GM12878 (cell line): Measurements from ENCODE around the gene FGF10. TPM values are rescaled to one million over a fixed set of nuclear protein-coding genes. Genes with fewer than 3 reads are reported as not detected.

Experiments
- ATAC-seq: fragments of 200-7000 bp; cut with Tn5 transposase; 3 replicates; pipeline ENCODE4 v1.9.1; 2020; ENCODE audit warnings: mild to moderate bottlenecking, moderate library complexity
- BruUV-seq: library from RNA; stranded (reverse); fragments of 400-500 nt; replicated peaks from 2 replicates; lab custom pipeline; 2021; lab: Mats Ljungman, UMichigan
- CTCF ChIA-PET: fragments of 300-600 bp; sonication (Branson Sonifier 250); formaldehyde crosslinking; extraction: SDS; loops from one replicate; lab custom pipeline; 2021; ENCODE audit warnings: inconsistent platforms; lab: Yijun Ruan, JAX
- POLR2A ChIA-PET: fragments of 350-600 bp; formaldehyde crosslinking; extraction: SDS; loops from one replicate; lab custom pipeline; 2021; ENCODE audit warnings: inconsistent platforms; lab: Charles Lee
- RAD21 ChIA-PET: fragments of 300-600 bp; sonication (Branson Sonifier 250); formaldehyde crosslinking; loops from one replicate; lab custom pipeline; 2023; ENCODE audit warnings: antibody characterized with exemption; ENCODE audit not compliant: unreplicated experiment; lab: Charles Lee
- SMC1A ChIA-PET: fragments of 300-600 bp; sonication (Branson Sonifier 250); formaldehyde crosslinking; loops from one replicate; lab custom pipeline; 2023; ENCODE audit not compliant: unreplicated experiment, uncharacterized antibody; lab: Charles Lee
- DNase-seq: peaks from one replicate; pipeline ENCODE4 v3.0.0-alpha.2; 2011; ENCODE audit warnings: low read depth, low spot score
- FAIRE-seq: peaks from 3 replicates; lab custom pipeline; 2011; peaks lifted over from hg19 to GRCh38; lab: Jason Lieb, UNC
- H2AFZ ChIP-seq: 2 replicates; pipeline ENCODE4 v1.6.0; 2011; ENCODE audit warnings: low read depth, low read length, control low read depth; ENCODE audit not compliant: control insufficient read depth
- H3K27ac ChIP-seq: 2 replicates; pipeline ENCODE4 v1.5.1; 2011; ENCODE audit warnings: control low read depth; ENCODE audit not compliant: control insufficient read depth, insufficient read depth
- H3K27me3 ChIP-seq, 2 experiments: replicated peaks in 1 of 2; 2 replicates each; pipeline versions ENCODE4 v1.6.0 to v1.6.1; 2011; ENCODE audit warnings: low read length in 1 of 2; ENCODE audit not compliant: control insufficient read depth in 2 of 2, insufficient read depth in 2 of 2
- H3K36me3 ChIP-seq, 2 experiments: 2 replicates each; pipeline ENCODE4 v1.5.1; 2011; ENCODE audit warnings: low read length in 1 of 2; ENCODE audit not compliant: control insufficient read depth in 2 of 2, insufficient read depth in 2 of 2
- H3K4me1 ChIP-seq: 2 replicates; pipeline ENCODE4 v1.6.1; 2011; ENCODE audit warnings: mild to moderate bottlenecking, low read length, moderate library complexity, mixed read lengths; ENCODE audit not compliant: control insufficient read depth, insufficient read depth
- H3K4me2 ChIP-seq: 2 replicates; pipeline ENCODE4 v1.6.0; 2011; ENCODE audit warnings: control low read depth; ENCODE audit not compliant: control insufficient read depth, insufficient read depth
- H3K4me3 ChIP-seq: fragments of 200-600 bp; sonication (generic); 2 replicates; pipeline ENCODE4 v1.5.1; 2016
- H3K79me2 ChIP-seq: 2 replicates; pipeline ENCODE4 v1.6.0; 2011; ENCODE audit warnings: low read length; ENCODE audit not compliant: control insufficient read depth, insufficient read depth
- H3K9ac ChIP-seq: 2 replicates; pipeline ENCODE4 v1.8.0; 2011; ENCODE audit warnings: low read length, control low read depth, mixed read lengths; ENCODE audit not compliant: control insufficient read depth, insufficient read depth
- H3K9me3 ChIP-seq: replicated peaks from 3 replicates; pipeline ENCODE4 v1.5.1; 2011; ENCODE audit warnings: mild to moderate bottlenecking, low read length; ENCODE audit not compliant: control insufficient read depth, insufficient read depth
- H4K20me1 ChIP-seq: 2 replicates; pipeline ENCODE4 v1.6.0; 2011; ENCODE audit not compliant: control insufficient read depth, insufficient read depth
- CBFB ChIP-seq: IDR thresholded peaks from 2 replicates; pipeline ENCODE4 v1.6.1; 2016; ENCODE audit warnings: antibody characterized with exemption, low read depth
- SREBF2 ChIP-seq: IDR thresholded peaks from 2 replicates; pipeline ENCODE4 v1.6.1; 2012; ENCODE audit warnings: mild to moderate bottlenecking, low read length
- ZNF274 ChIP-seq: IDR thresholded peaks from one replicate; pipeline ENCODE4 v1.8.0; 2011; ENCODE audit not compliant: insufficient read length, insufficient read depth
- WGBS: methylation state at CpG from one replicate; pipeline ENCODE4 v1.1.6; 2016; ENCODE audit warnings: low lambda C conversion rate; ENCODE audit not compliant: insufficient replicate concordance, insufficient coverage; ENCODE audit errors: missing lambda C conversion rate; 5-methylcytosine and 5-hydroxymethylcytosine counted together
- in situ Hi-C: fragments of 300-500 bp; cut with MboI; formaldehyde crosslinking; loops from 9 replicates; pipeline ENCODE4 v1.14.3; 2018; ENCODE audit warnings: mixed read lengths
- intact Hi-C: fragments of 100-400 bp; cut with micrococcal nuclease; formaldehyde crosslinking; loops from one replicate; pipeline ENCODE4 v1.14.2; 2022; ENCODE audit not compliant: unreplicated experiment
- polyA plus RNA-seq, 11 experiments: library from polyadenylated mRNA; depleted of rRNA in 4 of 11; unstranded in 6 of 11; stranded (reverse) in 5 of 11; fragments of >200 nt; fragmentation: Nextera tagmentation in 4 of 11; fragmentation: Illumina TruSeq in 1 of 11; extraction: Ambion mirVana in 4 of 11; extraction: Trizol in 1 of 11; gene quantifications; 1 replicate in 1 of 11; 2 replicates in 10 of 11; pipeline versions ENCODE4 v1.2.1 to v1.2.3, GENCODE V29; 2011 to 2016; ENCODE audit warnings: inconsistent platforms in 2 of 11, missing spikeins in 2 of 11, low read depth in 1 of 11
- total RNA-seq, 4 experiments: library from RNA; depleted of rRNA in 3 of 4; stranded (reverse); fragments of >200 nt in 3 of 4; fragmentation: Illumina TruSeq in 1 of 4; extraction: Trizol in 1 of 4; gene quantifications; 2 replicates each; pipeline versions ENCODE4 v1.2.1 to v1.2.3, GENCODE V29; 2013 to 2021
- TF ChIP-seq, protein P1 (sequence below): fragments of 450-650 bp; IDR thresholded peaks from 2 replicates; pipeline ENCODE4 v1.6.1; 2016; ENCODE audit warnings: mild to moderate bottlenecking, moderate library complexity, borderline replicate concordance
- TF ChIP-seq, protein P2 (sequence below): IDR thresholded peaks from 2 replicates; pipeline ENCODE4 v1.6.1; 2011; ENCODE audit warnings: borderline replicate concordance, low read depth, mild to moderate bottlenecking, moderate library complexity, low read length; ENCODE audit not compliant: insufficient read depth, poor library complexity, severe bottlenecking
- TF ChIP-seq, protein P3 (sequence below): fragments of 450-650 bp; conservative IDR thresholded peaks from 2 replicates; pipeline ENCODE4 v1.6.1; 2017; ENCODE audit warnings: mild to moderate bottlenecking, moderate library complexity
- TF ChIP-seq, protein P4 (sequence below): fragments of 450-650 bp; IDR thresholded peaks from 2 replicates; pipeline ENCODE4 v1.6.1; 2018; ENCODE audit warnings: borderline replicate concordance, mild to moderate bottlenecking; ENCODE audit not compliant: partially characterized antibody
- TF ChIP-seq, protein P5 (sequence below): fragments of 450-650 bp; IDR thresholded peaks from 2 replicates; pipeline ENCODE4 v1.6.1; 2014; ENCODE audit warnings: mild to moderate bottlenecking
- TF ChIP-seq, protein P6 (sequence below): IDR thresholded peaks from 2 replicates; pipeline ENCODE4 v1.6.1; 2012; ENCODE audit warnings: low read depth, low read length, improper control_type of control experiment

FGF10 gene
- total and polyA plus RNA-seq, 10 of the 15 experiments (the other 5 are each of a cell fraction or from before 2014, with no cell fraction given) = not detected

DNA sequence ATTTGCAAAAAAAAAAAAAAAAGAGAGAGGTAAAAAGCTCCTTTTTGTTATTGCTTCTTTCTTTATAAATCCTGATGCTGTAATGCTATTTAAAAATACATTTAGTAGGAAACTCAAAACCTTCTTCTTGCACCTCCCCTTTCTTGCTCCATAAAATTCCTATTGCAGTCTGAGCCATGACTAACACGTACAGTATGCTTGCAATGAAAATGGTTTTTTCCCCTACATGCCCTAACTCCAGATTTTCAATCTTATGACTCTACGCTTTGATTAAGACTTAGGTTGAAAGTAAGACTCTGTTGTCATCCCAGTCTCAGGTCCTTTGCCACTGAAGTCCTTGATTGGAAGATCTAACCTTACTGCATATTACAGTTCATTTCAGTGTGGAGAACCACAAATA, 23.9 kb downstream of the FGF10 start (continued):
- TF ChIP-seq, protein P1, sequence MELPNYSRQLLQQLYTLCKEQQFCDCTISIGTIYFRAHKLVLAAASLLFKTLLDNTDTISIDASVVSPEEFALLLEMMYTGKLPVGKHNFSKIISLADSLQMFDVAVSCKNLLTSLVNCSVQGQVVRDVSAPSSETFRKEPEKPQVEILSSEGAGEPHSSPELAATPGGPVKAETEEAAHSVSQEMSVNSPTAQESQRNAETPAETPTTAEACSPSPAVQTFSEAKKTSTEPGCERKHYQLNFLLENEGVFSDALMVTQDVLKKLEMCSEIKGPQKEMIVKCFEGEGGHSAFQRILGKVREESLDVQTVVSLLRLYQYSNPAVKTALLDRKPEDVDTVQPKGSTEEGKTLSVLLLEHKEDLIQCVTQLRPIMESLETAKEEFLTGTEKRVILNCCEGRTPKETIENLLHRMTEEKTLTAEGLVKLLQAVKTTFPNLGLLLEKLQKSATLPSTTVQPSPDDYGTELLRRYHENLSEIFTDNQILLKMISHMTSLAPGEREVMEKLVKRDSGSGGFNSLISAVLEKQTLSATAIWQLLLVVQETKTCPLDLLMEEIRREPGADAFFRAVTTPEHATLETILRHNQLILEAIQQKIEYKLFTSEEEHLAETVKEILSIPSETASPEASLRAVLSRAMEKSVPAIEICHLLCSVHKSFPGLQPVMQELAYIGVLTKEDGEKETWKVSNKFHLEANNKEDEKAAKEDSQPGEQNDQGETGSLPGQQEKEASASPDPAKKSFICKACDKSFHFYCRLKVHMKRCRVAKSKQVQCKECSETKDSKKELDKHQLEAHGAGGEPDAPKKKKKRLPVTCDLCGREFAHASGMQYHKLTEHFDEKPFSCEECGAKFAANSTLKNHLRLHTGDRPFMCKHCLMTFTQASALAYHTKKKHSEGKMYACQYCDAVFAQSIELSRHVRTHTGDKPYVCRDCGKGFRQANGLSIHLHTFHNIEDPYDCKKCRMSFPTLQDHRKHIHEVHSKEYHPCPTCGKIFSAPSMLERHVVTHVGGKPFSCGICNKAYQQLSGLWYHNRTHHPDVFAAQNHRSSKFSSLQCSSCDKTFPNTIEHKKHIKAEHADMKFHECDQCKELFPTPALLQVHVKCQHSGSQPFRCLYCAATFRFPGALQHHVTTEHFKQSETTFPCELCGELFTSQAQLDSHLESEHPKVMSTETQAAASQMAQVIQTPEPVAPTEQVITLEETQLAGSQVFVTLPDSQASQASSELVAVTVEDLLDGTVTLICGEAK = no peak

DNA sequence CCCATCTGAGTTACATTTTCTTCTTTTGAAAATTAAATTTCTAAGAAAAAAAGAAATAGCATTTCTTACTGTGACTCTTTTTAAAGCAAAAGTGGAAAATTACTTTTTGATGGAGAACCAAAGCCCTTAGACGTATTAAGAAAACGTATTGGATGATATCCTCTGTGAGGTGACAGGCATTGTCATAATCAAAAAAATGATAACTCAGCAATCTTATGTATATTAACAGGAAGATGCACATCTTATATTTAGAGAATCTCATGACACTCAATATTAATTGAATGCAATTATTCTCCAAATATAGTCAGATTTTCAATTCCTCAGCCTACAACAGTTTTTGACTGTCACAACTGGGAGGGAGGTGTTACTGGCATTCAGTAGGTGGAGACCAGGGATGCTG, 25.1 kb downstream of the FGF10 start:
- ChIA-PET SMC1A (no interaction called here), POLR2A (no interaction called here), RAD21 (no interaction called here), CTCF (no interaction called here)
- Histone ChIP-seq H3K4me3 (no peak overlapping the region), H3K79me2 (no peaks in the 10 kb centered on the region), H2AFZ (no peak overlapping the region), H3K4me1 (no peaks in the 10 kb centered on the region), H3K27ac (no peak overlapping the region), H3K9ac (no peak overlapping the region), H3K4me2 (no peak overlapping the region), H3K36me3 (no peaks in the 10 kb centered on the region), H3K9me3 (no peaks in the 10 kb centered on the region), H4K20me1 (no peaks in the 10 kb centered on the region), H3K27me3 (no peaks in the 10 kb centered on the region)
- intact Hi-C loops = no loop called here
- WGBS = 3% methylated on average over 2 of the region's 2 CpGs
- FAIRE-seq (no peak), DNase-seq (no peak), ATAC-seq (no peak)
- in situ Hi-C loops = no loop called here
- BruUV-seq = no TSS peak
- TF ChIP-seq, protein P2, sequence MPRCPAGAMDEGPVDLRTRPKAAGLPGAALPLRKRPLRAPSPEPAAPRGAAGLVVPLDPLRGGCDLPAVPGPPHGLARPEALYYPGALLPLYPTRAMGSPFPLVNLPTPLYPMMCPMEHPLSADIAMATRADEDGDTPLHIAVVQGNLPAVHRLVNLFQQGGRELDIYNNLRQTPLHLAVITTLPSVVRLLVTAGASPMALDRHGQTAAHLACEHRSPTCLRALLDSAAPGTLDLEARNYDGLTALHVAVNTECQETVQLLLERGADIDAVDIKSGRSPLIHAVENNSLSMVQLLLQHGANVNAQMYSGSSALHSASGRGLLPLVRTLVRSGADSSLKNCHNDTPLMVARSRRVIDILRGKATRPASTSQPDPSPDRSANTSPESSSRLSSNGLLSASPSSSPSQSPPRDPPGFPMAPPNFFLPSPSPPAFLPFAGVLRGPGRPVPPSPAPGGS = no peak
- TF ChIP-seq, protein P3, sequence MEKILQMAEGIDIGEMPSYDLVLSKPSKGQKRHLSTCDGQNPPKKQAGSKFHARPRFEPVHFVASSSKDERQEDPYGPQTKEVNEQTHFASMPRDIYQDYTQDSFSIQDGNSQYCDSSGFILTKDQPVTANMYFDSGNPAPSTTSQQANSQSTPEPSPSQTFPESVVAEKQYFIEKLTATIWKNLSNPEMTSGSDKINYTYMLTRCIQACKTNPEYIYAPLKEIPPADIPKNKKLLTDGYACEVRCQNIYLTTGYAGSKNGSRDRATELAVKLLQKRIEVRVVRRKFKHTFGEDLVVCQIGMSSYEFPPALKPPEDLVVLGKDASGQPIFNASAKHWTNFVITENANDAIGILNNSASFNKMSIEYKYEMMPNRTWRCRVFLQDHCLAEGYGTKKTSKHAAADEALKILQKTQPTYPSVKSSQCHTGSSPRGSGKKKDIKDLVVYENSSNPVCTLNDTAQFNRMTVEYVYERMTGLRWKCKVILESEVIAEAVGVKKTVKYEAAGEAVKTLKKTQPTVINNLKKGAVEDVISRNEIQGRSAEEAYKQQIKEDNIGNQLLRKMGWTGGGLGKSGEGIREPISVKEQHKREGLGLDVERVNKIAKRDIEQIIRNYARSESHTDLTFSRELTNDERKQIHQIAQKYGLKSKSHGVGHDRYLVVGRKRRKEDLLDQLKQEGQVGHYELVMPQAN = no peak
- TF ChIP-seq ZNF274 = no peak
- TF ChIP-seq, protein P4, sequence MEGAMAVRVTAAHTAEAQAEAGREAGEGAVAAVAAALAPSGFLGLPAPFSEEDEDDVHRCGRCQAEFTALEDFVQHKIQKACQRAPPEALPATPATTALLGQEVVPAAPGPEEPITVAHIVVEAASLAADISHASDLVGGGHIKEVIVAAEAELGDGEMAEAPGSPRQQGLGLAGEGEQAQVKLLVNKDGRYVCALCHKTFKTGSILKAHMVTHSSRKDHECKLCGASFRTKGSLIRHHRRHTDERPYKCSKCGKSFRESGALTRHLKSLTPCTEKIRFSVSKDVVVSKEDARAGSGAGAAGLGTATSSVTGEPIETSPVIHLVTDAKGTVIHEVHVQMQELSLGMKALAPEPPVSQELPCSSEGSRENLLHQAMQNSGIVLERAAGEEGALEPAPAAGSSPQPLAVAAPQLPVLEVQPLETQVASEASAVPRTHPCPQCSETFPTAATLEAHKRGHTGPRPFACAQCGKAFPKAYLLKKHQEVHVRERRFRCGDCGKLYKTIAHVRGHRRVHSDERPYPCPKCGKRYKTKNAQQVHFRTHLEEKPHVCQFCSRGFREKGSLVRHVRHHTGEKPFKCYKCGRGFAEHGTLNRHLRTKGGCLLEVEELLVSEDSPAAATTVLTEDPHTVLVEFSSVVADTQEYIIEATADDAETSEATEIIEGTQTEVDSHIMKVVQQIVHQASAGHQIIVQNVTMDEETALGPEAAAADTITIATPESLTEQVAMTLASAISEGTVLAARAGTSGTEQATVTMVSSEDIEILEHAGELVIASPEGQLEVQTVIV = no peak
- TF ChIP-seq, protein P5, sequence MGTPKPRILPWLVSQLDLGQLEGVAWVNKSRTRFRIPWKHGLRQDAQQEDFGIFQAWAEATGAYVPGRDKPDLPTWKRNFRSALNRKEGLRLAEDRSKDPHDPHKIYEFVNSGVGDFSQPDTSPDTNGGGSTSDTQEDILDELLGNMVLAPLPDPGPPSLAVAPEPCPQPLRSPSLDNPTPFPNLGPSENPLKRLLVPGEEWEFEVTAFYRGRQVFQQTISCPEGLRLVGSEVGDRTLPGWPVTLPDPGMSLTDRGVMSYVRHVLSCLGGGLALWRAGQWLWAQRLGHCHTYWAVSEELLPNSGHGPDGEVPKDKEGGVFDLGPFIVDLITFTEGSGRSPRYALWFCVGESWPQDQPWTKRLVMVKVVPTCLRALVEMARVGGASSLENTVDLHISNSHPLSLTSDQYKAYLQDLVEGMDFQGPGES = no peak
- TF ChIP-seq, protein P6, sequence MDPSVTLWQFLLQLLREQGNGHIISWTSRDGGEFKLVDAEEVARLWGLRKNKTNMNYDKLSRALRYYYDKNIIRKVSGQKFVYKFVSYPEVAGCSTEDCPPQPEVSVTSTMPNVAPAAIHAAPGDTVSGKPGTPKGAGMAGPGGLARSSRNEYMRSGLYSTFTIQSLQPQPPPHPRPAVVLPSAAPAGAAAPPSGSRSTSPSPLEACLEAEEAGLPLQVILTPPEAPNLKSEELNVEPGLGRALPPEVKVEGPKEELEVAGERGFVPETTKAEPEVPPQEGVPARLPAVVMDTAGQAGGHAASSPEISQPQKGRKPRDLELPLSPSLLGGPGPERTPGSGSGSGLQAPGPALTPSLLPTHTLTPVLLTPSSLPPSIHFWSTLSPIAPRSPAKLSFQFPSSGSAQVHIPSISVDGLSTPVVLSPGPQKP = no peak
- TF ChIP-seq CBFB = no peak
- TF ChIP-seq SREBF2 = no peak
